ENCODE results near the gene APBA3. TPM values are rescaled to one million over a fixed set of nuclear protein-coding genes. Genes with fewer than 3 reads are reported as not detected.

Gene APBA3
- polyA plus RNA-seq, 10 donors = 9.3 to 14.2 (median 11.8) TPM

- DNase-seq = no peak
These were observed 41.1 kb downstream of the APBA3 start for GRCh38 chr19:3720349-3720917.

- no peak for DNase-seq
These were observed 41.6 kb downstream of the APBA3 start for GRCh38 chr19:3719868-3720267.

DNA sequence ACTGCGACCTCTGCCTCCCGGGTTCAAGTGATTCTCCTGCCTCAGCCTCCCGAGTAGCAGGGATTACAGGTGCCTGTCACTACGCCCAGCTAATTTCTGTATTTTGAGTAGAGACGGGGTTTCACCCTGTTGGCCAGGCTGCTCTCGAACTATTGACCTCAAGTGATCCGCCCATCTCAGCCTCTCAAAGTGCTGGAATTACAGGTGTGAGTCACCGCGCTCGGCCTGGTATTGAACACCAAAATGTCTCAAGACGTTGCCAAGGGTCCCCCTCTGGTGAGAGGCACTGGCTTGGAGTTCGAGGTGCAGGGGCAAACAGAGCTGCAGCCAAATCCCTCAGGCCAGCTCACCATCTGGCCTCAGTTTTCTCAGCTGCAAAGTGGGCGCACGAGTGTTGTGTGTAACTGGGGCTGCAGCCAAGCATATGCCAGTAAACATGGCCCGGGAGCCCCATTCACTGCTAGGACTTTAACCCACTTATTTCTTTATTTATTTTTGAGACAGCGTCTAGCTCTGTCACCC lies 45.3 kb downstream of the APBA3 start:
- DNase-seq = no peak

DNA sequence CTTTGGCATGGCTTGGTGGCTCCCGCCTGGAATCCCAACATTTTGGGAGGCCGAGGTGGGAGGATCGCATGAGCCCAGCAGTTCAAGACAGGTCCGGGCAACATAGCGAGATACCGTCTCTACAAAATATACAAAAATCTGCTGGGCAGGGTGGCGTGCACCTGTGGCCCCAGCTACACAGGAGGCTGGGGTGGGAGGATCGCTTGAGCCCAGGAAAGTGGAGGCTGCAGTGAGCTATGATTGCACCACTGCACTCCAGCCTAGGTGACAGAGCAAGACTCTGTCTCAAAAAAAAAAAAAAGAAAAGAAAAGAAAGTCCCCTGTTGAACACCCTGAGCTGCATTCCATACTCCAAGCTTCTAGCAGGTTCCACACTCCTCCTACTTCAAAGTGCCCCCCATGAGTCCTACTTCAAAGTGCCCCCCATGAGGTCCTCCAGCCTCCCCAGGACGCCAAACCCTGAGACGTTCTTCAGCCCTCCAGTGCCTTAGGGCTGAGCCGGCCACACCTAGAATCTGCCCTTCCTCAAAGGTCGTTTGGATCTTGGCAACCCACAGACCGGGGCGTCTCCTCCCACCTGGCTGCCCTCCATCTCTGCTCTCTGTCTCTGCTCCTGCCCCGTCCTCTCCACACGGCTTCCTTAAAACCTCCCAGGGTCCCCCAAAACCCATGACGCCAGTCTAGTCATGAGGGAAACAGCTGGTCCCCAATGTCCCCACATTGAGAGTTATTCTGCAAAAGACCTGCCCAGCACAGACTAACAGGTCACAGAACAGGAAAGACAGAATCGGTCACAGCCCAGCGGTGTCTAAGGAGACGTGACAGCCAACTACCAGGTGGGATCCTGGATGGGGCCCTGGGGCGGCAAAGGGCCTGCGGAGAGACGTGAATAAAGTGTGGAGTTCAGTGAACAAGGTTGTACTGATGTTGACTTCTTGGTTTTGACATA lies 48.6 kb downstream of the APBA3 start:
- no peak for DNase-seq

- DNase-seq = peak in 1 of 3 donors; percentile 39
These were observed 51.2 kb downstream of the APBA3 start for GRCh38 chr19:3710265-3710812.

DNA sequence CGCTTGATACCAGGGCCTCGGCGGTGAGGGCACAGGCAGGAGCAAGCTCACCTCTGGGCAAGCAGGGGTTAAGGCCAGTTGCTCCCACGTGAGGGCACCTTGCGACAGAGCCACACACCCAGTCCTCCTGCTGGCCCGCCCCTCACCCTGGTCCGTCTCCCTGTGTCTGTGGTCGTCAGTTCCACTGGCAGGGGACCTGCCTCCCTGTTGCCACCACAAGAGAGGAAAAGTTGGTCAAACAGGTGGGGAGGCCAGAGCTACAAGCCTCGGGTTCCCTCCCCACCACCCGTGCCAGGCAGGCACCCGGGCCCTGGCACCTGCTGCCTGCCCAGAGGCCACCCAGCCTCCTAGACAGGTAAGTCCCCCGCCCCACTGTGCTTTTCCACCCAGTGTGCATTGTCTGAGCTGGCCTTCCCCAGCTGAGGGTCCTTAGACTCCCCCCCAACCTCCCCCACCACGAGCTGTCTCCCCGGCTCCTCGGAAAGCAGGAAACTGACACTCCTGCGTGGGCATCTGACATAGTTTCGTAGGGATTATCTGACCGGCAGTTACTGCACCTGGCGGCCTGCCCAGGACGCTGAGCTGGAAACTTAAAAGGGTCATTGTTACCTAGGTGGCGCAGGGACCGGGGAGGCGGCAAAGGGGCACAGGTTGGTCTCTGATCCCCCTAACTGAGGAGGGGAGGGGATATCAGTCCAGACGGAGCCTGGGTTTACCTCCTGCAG lies 53.1 kb downstream of the APBA3 start, which contains the start of gene TJP3:
TSS of gene TJP3 (plus strand) at position 178 of the 725 bp plus-strand sequence. CDS start 20,049 bp downstream, outside the sequence.
- no peak for DNase-seq

GRCh38 chr19:3707868-3708206 lies 53.7 kb downstream of the APBA3 start:
- DNase-seq = no peak

GRCh38 chr19:3701200-3701599 lies 60.3 kb downstream of the APBA3 start:
- no peak for DNase-seq

Other genes with a start within 250 kb of the APBA3 start
- 1 to 10 TPM; 2.1 to 4.4 (median 2.7) TPM for gene TEKTIP1, start 222.5 kb downstream of the APBA3 start, polyA plus RNA-seq (ENCODE audit: insufficient read length in 10 of 10)
- gene MFSD12, start 204.1 kb downstream of the APBA3 start, polyA plus RNA-seq (ENCODE audit: insufficient read length in 10 of 10) = 10 to 100 TPM; 21.7 to 34.5 (median 25.9) TPM
- 10 to 100 TPM; 28.2 to 43.6 (median 34.7) TPM for gene HMG20B, start 188.7 kb downstream of the APBA3 start, polyA plus RNA-seq (ENCODE audit: insufficient read length in 10 of 10)
- 1 to 10 TPM; 1.2 to 2.1 (median 1.6) TPM for gene GIPC3, start 176.2 kb downstream of the APBA3 start, polyA plus RNA-seq (ENCODE audit: insufficient read length in 10 of 10)
- 1 to 10 TPM; 1.2 to 3.7 (median 1.7) TPM for gene TBXA2R, start 154.8 kb downstream of the APBA3 start, polyA plus RNA-seq (ENCODE audit: insufficient read length in 10 of 10)
- gene CACTIN, start 134.9 kb downstream of the APBA3 start, polyA plus RNA-seq (ENCODE audit: insufficient read length in 10 of 10) = 10 to 100 TPM; 15.3 to 21.8 (median 17.1) TPM
- 10 to 100 TPM; 16.4 to 25.5 (median 20.7) TPM for gene PIP5K1C, start 61.2 kb downstream of the APBA3 start, polyA plus RNA-seq (ENCODE audit: insufficient read length in 10 of 10)
- 1 to 10 TPM in 1 of 10 donors, under 1 TPM in 8, not detected in 1; 0.44 to 1.1 (median 0.62) TPM for gene TJP3, start 53.3 kb downstream of the APBA3 start, polyA plus RNA-seq (ENCODE audit: insufficient read length in 10 of 10)
- 10 to 100 TPM; 16.5 to 32.1 (median 26.9) TPM for gene MRPL54, start 990 bp upstream of the APBA3 start, polyA plus RNA-seq (ENCODE audit: insufficient read length in 10 of 10)
- gene RAX2, start 10.5 kb upstream of the APBA3 start, polyA plus RNA-seq (ENCODE audit: insufficient read length in 10 of 10) = under 1 TPM in 1 of 10 donors, not detected in 9; 0.07 TPM
- 1 to 10 TPM in 7 of 10 donors, under 1 TPM in 3; 0.31 to 2.1 (median 1.1) TPM for gene MATK, start 24.7 kb upstream of the APBA3 start, polyA plus RNA-seq (ENCODE audit: insufficient read length in 10 of 10)
- under 1 TPM in 4 of 10 donors, not detected in 6; 0.27 to 0.52 (median 0.29) TPM for gene ZFR2, start 107.3 kb upstream of the APBA3 start, polyA plus RNA-seq (ENCODE audit: insufficient read length in 10 of 10)
- 1 to 10 TPM in 3 of 10 donors, under 1 TPM in 7; 0.16 to 1.4 (median 0.71) TPM for gene ATCAY, start 119.0 kb upstream of the APBA3 start, polyA plus RNA-seq (ENCODE audit: insufficient read length in 10 of 10)
- gene NMRK2, start 171.4 kb upstream of the APBA3 start, polyA plus RNA-seq (ENCODE audit: insufficient read length in 10 of 10) = 100 to 1,000 TPM; 180 to 275 (median 255) TPM
- gene DAPK3, start 209.4 kb upstream of the APBA3 start, polyA plus RNA-seq (ENCODE audit: insufficient read length in 10 of 10) = 10 to 100 TPM; 58.5 to 94.5 (median 69.4) TPM
- gene EEF2, start 223.8 kb upstream of the APBA3 start, polyA plus RNA-seq (ENCODE audit: insufficient read length in 10 of 10) = 1,000 to 10,000 TPM; 1,953 to 2,867 (median 2,548) TPM
- gene PIAS4, start 246.0 kb upstream of the APBA3 start, polyA plus RNA-seq (ENCODE audit: insufficient read length in 10 of 10) = 10 to 100 TPM; 15.4 to 28.9 (median 22.2) TPM

Data from muscle of back (tissue), 11 donors.